HEK293 (cell line): ENCODE results near the gene NCBP2.

ENCODE experiments used
- CTCF ChIA-PET: fragments of 350-600 bp; formaldehyde crosslinking; extraction: SDS; loops from one replicate; lab custom pipeline; 2021; ENCODE audit warnings: antibody characterized with exemption; lab: Yijun Ruan, JAX
- POLR2A ChIA-PET: fragments of 300-600 bp; formaldehyde crosslinking; extraction: SDS; loops from one replicate; lab custom pipeline; 2020; ENCODE audit warnings: antibody characterized with exemption, inconsistent platforms; lab: Yijun Ruan, JAX
- H3K27ac ChIP-seq: fragments of 200-500 bp; sonication (Bioruptor generic); 2 replicates; pipeline ENCODE4 v1.5.1; 2014; ENCODE audit warnings: low read depth, low read length, control low read depth, inconsistent platforms; ENCODE audit errors: extremely low read depth
- H3K36me3 ChIP-seq, 2 experiments: fragments of 200-500 bp in 1 of 2; sonication (Bioruptor generic) in 1 of 2; 1 replicate in 1 of 2; 2 replicates in 1 of 2; pipeline ENCODE4 v1.5.1; 2014 to 2017; ENCODE audit warnings: inconsistent platforms in 2 of 2, low read length in 2 of 2; ENCODE audit not compliant: control insufficient read depth in 2 of 2, insufficient read depth in 1 of 2
- H3K4me1 ChIP-seq: fragments of 200-500 bp; sonication (Bioruptor generic); 2 replicates; pipeline ENCODE4 v1.5.1; 2014; ENCODE audit warnings: mild to moderate bottlenecking, low read length, inconsistent platforms; ENCODE audit not compliant: control insufficient read depth, insufficient read depth
- H3K4me3 ChIP-seq: 2 replicates; pipeline ENCODE4 v1.5.1; 2011; ENCODE audit warnings: low read depth, mild to moderate bottlenecking, control low read depth, low read length, moderate library complexity
- H3K9me3 ChIP-seq: fragments of 200-500 bp; sonication (Bioruptor generic); 2 replicates; pipeline ENCODE4 v1.5.1; 2014; ENCODE audit warnings: low read depth, low read length, inconsistent platforms; ENCODE audit not compliant: control insufficient read depth, insufficient read depth
- GFI1B ChIP-seq: fragments of 450-650 bp; formaldehyde crosslinking; IDR thresholded peaks from 2 replicates; pipeline ENCODE4 v1.5.1; 2016; ENCODE audit warnings: missing biosample characterization, missing genetic modification characterization
- OSR2 ChIP-seq: fragments of 450-650 bp; formaldehyde crosslinking; IDR thresholded peaks from 2 replicates; pipeline ENCODE4 v1.5.1; 2016; ENCODE audit warnings: missing biosample characterization, missing genetic modification characterization
- PRDM6 ChIP-seq: fragments of 450-650 bp; formaldehyde crosslinking; IDR thresholded peaks from 2 replicates; pipeline ENCODE4 v1.5.1; 2017; ENCODE audit warnings: missing biosample characterization, missing genetic modification characterization
- SP2 ChIP-seq: fragments of 450-650 bp; formaldehyde crosslinking; IDR thresholded peaks from 2 replicates; pipeline ENCODE4 v1.5.1; 2016; ENCODE audit warnings: missing biosample characterization, missing genetic modification characterization
- TSHZ1 ChIP-seq: fragments of 450-650 bp; formaldehyde crosslinking; IDR thresholded peaks from 2 replicates; pipeline ENCODE4 v1.5.1; 2016; ENCODE audit warnings: missing biosample characterization, missing genetic modification characterization, borderline replicate concordance
- WT1 ChIP-seq: fragments of 450-650 bp; formaldehyde crosslinking; IDR thresholded peaks from 2 replicates; pipeline ENCODE4 v1.5.1; 2016; ENCODE audit warnings: missing biosample characterization, missing genetic modification characterization
- YY2 ChIP-seq: fragments of 450-650 bp; formaldehyde crosslinking; IDR thresholded peaks from 2 replicates; pipeline ENCODE4 v1.5.1; 2016; ENCODE audit warnings: missing biosample characterization, missing genetic modification characterization
- ZBTB17 ChIP-seq: fragments of 450-650 bp; formaldehyde crosslinking; IDR thresholded peaks from 2 replicates; pipeline ENCODE4 v1.5.1; 2016; ENCODE audit warnings: missing biosample characterization, missing genetic modification characterization
- ZNF2 ChIP-seq: fragments of 450-650 bp; formaldehyde crosslinking; IDR thresholded peaks from 2 replicates; pipeline ENCODE4 v1.5.1; 2016; ENCODE audit warnings: missing biosample characterization, missing genetic modification characterization
- ZNF211 ChIP-seq: fragments of 450-650 bp; formaldehyde crosslinking; IDR thresholded peaks from 2 replicates; pipeline ENCODE4 v1.5.1; 2016; ENCODE audit warnings: low read depth, missing biosample characterization, missing genetic modification characterization
- ZNF26 ChIP-seq: fragments of 450-650 bp; formaldehyde crosslinking; IDR thresholded peaks from 2 replicates; pipeline ENCODE4 v1.5.1; 2016; ENCODE audit warnings: missing biosample characterization, missing genetic modification characterization
- ZNF292 ChIP-seq: fragments of 450-650 bp; formaldehyde crosslinking; IDR thresholded peaks from 2 replicates; pipeline ENCODE4 v1.5.1; 2016; ENCODE audit warnings: low read depth, missing biosample characterization, missing genetic modification characterization, borderline replicate concordance
- ZNF302 ChIP-seq: fragments of 450-650 bp; formaldehyde crosslinking; IDR thresholded peaks from 2 replicates; pipeline ENCODE4 v1.5.1; 2016; ENCODE audit warnings: missing biosample characterization, missing genetic modification characterization, low read depth
- ZNF341 ChIP-seq: fragments of 450-650 bp; formaldehyde crosslinking; IDR thresholded peaks from 2 replicates; pipeline ENCODE4; 2016; ENCODE audit warnings: low read depth, missing biosample characterization, missing genetic modification characterization
- ZNF544 ChIP-seq: fragments of 450-650 bp; formaldehyde crosslinking; IDR thresholded peaks from 2 replicates; pipeline ENCODE4 v1.5.0; 2017; ENCODE audit warnings: missing biosample characterization, missing genetic modification characterization
- ZNF596 ChIP-seq: fragments of 450-650 bp; IDR thresholded peaks from 2 replicates; pipeline ENCODE4 v1.5.0; 2018; ENCODE audit warnings: missing biosample characterization, mild to moderate bottlenecking, missing genetic modification characterization, moderate library complexity
- ZNF777 ChIP-seq: fragments of 450-650 bp; formaldehyde crosslinking; IDR thresholded peaks from 2 replicates; pipeline ENCODE4 v1.5.1; 2017; ENCODE audit warnings: missing biosample characterization, missing genetic modification characterization, borderline replicate concordance

NCBP2 gene

GRCh38 chr3:196976941-196977340, 34.6 kb upstream of the NCBP2 start (continued):
- TF ChIP-seq ZNF302 (no peak), ZNF596 (tag by site-specific recombination) (no peak), OSR2 (tag by site-specific recombination) (no peak), TSHZ1 (tag by site-specific recombination) (no peak)

GRCh38 chr3:196975349-196975748, 33.0 kb upstream of the NCBP2 start:
- TF ChIP-seq ZNF292 (tag by site-specific recombination), result no peak
- no peak for TF ChIP-seq ZNF211 (tag by site-specific recombination)
- no peak for TF ChIP-seq ZNF2 (tag by site-specific recombination)
- TF ChIP-seq PRDM6 (tag by site-specific recombination), result no peak
- TF ChIP-seq ZNF544 (tag by site-specific recombination), result no peak
- no peak for TF ChIP-seq ZNF777 (tag by site-specific recombination)
- no peak for TF ChIP-seq ZNF26 (tag by site-specific recombination)
- no peak for TF ChIP-seq ZBTB17 (tag by site-specific recombination)
- TF ChIP-seq YY2 (tag by site-specific recombination), result no peak
- no peak for TF ChIP-seq WT1 (tag by site-specific recombination)
- no peak for TF ChIP-seq SP2 (tag by site-specific recombination)
- no peak overlapping the region for H3K27ac ChIP-seq
- ChIA-PET CTCF (no interaction called here), POLR2A (no interaction called here)
- H3K4me3 ChIP-seq, result no peak overlapping the region
- H3K4me1 ChIP-seq, result no peaks in the 10 kb centered on the region
- H3K36me3 ChIP-seq, result no peaks in the 10 kb centered on the region
- H3K9me3 ChIP-seq, result no peaks in the 10 kb centered on the region

- H3K36me3 ChIP-seq, result no peaks in the 10 kb centered on the region
- CTCF ChIA-PET, result no interaction called here
- POLR2A ChIA-PET, result no interaction called here
These were observed 32.3 kb upstream of the NCBP2 start for GRCh38 chr3:196974661-196975060.

More at GRCh38 chr3:196974661-196975060, 32.3 kb upstream of the NCBP2 start:
- no peaks in the 10 kb centered on the region for H3K4me1 ChIP-seq
- H3K4me3 ChIP-seq, result no peak overlapping the region
- H3K9me3 ChIP-seq, result no peaks in the 10 kb centered on the region
- no peak overlapping the region for H3K27ac ChIP-seq
- TF ChIP-seq ZNF341 (no peak), GFI1B (tag by site-specific recombination) (no peak)
